ENCODE data around the gene ELAPOR1.

GRCh38 chr1:109148987-109149561 is 35.2 kb downstream of the ELAPOR1 start:
- TF ChIP-seq, protein P1, sequence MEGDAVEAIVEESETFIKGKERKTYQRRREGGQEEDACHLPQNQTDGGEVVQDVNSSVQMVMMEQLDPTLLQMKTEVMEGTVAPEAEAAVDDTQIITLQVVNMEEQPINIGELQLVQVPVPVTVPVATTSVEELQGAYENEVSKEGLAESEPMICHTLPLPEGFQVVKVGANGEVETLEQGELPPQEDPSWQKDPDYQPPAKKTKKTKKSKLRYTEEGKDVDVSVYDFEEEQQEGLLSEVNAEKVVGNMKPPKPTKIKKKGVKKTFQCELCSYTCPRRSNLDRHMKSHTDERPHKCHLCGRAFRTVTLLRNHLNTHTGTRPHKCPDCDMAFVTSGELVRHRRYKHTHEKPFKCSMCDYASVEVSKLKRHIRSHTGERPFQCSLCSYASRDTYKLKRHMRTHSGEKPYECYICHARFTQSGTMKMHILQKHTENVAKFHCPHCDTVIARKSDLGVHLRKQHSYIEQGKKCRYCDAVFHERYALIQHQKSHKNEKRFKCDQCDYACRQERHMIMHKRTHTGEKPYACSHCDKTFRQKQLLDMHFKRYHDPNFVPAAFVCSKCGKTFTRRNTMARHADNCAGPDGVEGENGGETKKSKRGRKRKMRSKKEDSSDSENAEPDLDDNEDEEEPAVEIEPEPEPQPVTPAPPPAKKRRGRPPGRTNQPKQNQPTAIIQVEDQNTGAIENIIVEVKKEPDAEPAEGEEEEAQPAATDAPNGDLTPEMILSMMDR (conservative IDR thresholded peaks at IDR 0.05 in 1 of 2, IDR thresholded peaks at IDR 0.05 in 1 of 2; ENCODE audit: low read depth in 1 of 2, low read length in 2 of 2), result no peak
- no peak for TF ChIP-seq EZH2 (IDR thresholded peaks at IDR 0.05; ENCODE audit: low read length, missing control alignments)
